MM.1S (cell line): ENCODE results near the gene SRSF3.

Experiments
- DNase-seq: peaks from one replicate; pipeline ENCODE4 v3.0.0-alpha.2; 2015
- H2AFZ ChIP-seq: fragments of 300-600 bp; sonication (generic); 2 replicates; pipeline ENCODE4 v1.6.0; 2016; ENCODE audit warnings: antibody characterized with exemption, low read length
- H3F3A ChIP-seq: fragments of 300-600 bp; sonication (generic); 2 replicates; pipeline ENCODE4 v1.6.1; 2016; ENCODE audit warnings: mild to moderate bottlenecking, antibody characterized with exemption, low read length, moderate library complexity, mixed read lengths; ENCODE audit not compliant: insufficient read depth
- H3K27ac ChIP-seq: fragments of 300-600 bp; sonication (generic); 2 replicates; pipeline ENCODE4 v1.5.1; 2016; ENCODE audit warnings: mild to moderate bottlenecking, low read length
- H3K27me3 ChIP-seq: fragments of 300-600 bp; sonication (generic); replicated peaks from 2 replicates; pipeline ENCODE4 v1.6.0; 2016; ENCODE audit warnings: low read length; ENCODE audit not compliant: insufficient read depth
- H3K36me3 ChIP-seq: fragments of 300-600 bp; sonication (generic); replicated peaks from 2 replicates; pipeline ENCODE4 v1.6.1; 2016; ENCODE audit warnings: mild to moderate bottlenecking, low read length, mixed read lengths; ENCODE audit not compliant: insufficient read depth
- H3K4me1 ChIP-seq: fragments of 300-600 bp; sonication (generic); 2 replicates; pipeline ENCODE4 v1.6.1; 2016; ENCODE audit warnings: low read length, mixed read lengths
- H3K4me2 ChIP-seq: fragments of 300-600 bp; sonication (generic); 2 replicates; pipeline ENCODE4 v1.6.0; 2016; ENCODE audit warnings: low read depth, low read length
- H3K4me3 ChIP-seq: fragments of 300-600 bp; sonication (generic); 2 replicates; pipeline ENCODE4 v1.5.1; 2016; ENCODE audit warnings: low read length, mixed read lengths
- H3K79me2 ChIP-seq: fragments of 300-600 bp; sonication (generic); 2 replicates; pipeline ENCODE4 v1.6.1; 2016; ENCODE audit warnings: mixed run types, low read length, mixed read lengths
- H3K9ac ChIP-seq: fragments of 300-600 bp; sonication (generic); 2 replicates; pipeline ENCODE4 v1.6.1; 2016; ENCODE audit warnings: low read length, mixed read lengths
- H3K9me2 ChIP-seq: fragments of 300-600 bp; sonication (generic); replicated peaks from 2 replicates; pipeline ENCODE4 v1.6.1; 2016; ENCODE audit warnings: mild to moderate bottlenecking, low read length, mixed read lengths; ENCODE audit not compliant: insufficient read depth
- H3K9me3 ChIP-seq: fragments of 300-600 bp; sonication (generic); replicated peaks from 2 replicates; pipeline ENCODE4 v1.6.1; 2016; ENCODE audit warnings: mild to moderate bottlenecking, low read length, mixed read lengths; ENCODE audit not compliant: insufficient read depth
- H4K20me1 ChIP-seq: fragments of 300-600 bp; sonication (generic); 2 replicates; pipeline ENCODE4 v1.6.1; 2016; ENCODE audit warnings: mild to moderate bottlenecking, low read length, moderate library complexity, mixed read lengths; ENCODE audit not compliant: insufficient read depth
- CTCF ChIP-seq: fragments of 300-600 bp; sonication (generic); IDR thresholded peaks from 2 replicates; pipeline ENCODE4 v1.5.1; 2016; ENCODE audit warnings: antibody characterized with exemption, low read length, mixed read lengths
- EZH2 ChIP-seq: fragments of 300-600 bp; sonication (generic); optimal IDR thresholded peaks from 2 replicates; pipeline ENCODE3; 2017; ENCODE audit warnings: low read depth, mild to moderate bottlenecking, antibody characterized with exemption, low read length, mixed read lengths
- EZH2phosphoT487 ChIP-seq: fragments of 300-600 bp; sonication (generic); IDR thresholded peaks from 2 replicates; pipeline ENCODE4 v1.6.1; 2018; ENCODE audit warnings: antibody characterized with exemption, low read length

Gene SRSF3

GRCh38 chr6:36546920-36547645 lies 47.1 kb upstream of the SRSF3 start, which contains the start of gene STK38:
Gene STK38, minus strand, starts transcription at chr6:36547479. Its CDS starts 7,277 bp downstream, at chr6:36540202.
- Histone ChIP-seq H3K79me2 (peaks cover 51% of the 10 kb centered on the region), H3K9me3 (no peaks in the 10 kb centered on the region), H3F3A (peaks cover 11% of the 10 kb centered on the region; the same call in 1 of the 2 replicates), H4K20me1 (no peaks in the 10 kb centered on the region), H3K27me3 (no peaks in the 10 kb centered on the region), H3K9me2 (no peaks in the 10 kb centered on the region), H3K27ac (peak within 1 kb of the TSS; percentile 27; the same call in 1 of the 2 replicates), H3K4me3 (peak within 1 kb of the TSS; percentile 97), H3K9ac (peak within 1 kb of the TSS; percentile 86), H3K36me3 (no peaks in the 10 kb centered on the region), H3K4me1 (peaks cover 27% of the 10 kb centered on the region), H2AFZ (peak within 1 kb of the TSS; percentile 98), H3K4me2 (peak within 1 kb of the TSS; percentile 93)
- peak; percentile 87 for DNase-seq
- TF ChIP-seq EZH2 (no peak), CTCF (peak; percentile 32)

- H3K4me3 ChIP-seq, result peak overlapping the region; percentile 97; the same call in 1 of the 2 replicates
- no peak overlapping the region for H3K9ac ChIP-seq
- peaks cover 14% of the 10 kb centered on the region; the same call in 1 of the 2 replicates for H3F3A ChIP-seq
- H3K4me1 ChIP-seq, result peaks cover 32% of the 10 kb centered on the region
- peak overlapping the region; percentile 93 for H3K4me2 ChIP-seq
- no peaks in the 10 kb centered on the region for H3K9me3 ChIP-seq
- H2AFZ ChIP-seq, result peak overlapping the region; percentile 58
- H3K27ac ChIP-seq, result no peak overlapping the region
- no peaks in the 10 kb centered on the region for H3K9me2 ChIP-seq
- H3K79me2 ChIP-seq, result peaks cover 44% of the 10 kb centered on the region
- no peaks in the 10 kb centered on the region for H3K27me3 ChIP-seq
- no peak for DNase-seq
- no peaks in the 10 kb centered on the region for H4K20me1 ChIP-seq
- no peak for TF ChIP-seq EZH2phosphoT487
- TF ChIP-seq EZH2, result no peak
- TF ChIP-seq CTCF, result no peak
- no peaks in the 10 kb centered on the region for H3K36me3 ChIP-seq
These were observed 46.3 kb upstream of the SRSF3 start for GRCh38 chr6:36547646-36548400.

GRCh38 chr6:36548401-36548743 lies 45.8 kb upstream of the SRSF3 start:
- DNase-seq, result no peak
- Histone ChIP-seq H3K36me3 (no peaks in the 10 kb centered on the region), H3K27me3 (no peaks in the 10 kb centered on the region), H3K27ac (no peak overlapping the region), H3K9me2 (no peaks in the 10 kb centered on the region), H3K4me1 (peaks cover 38% of the 10 kb centered on the region), H4K20me1 (no peaks in the 10 kb centered on the region), H3K4me3 (no peak overlapping the region), H3F3A (peaks cover 18% of the 10 kb centered on the region; the same call in 1 of the 2 replicates), H3K4me2 (no peak overlapping the region), H2AFZ (no peak overlapping the region), H3K79me2 (peaks cover 38% of the 10 kb centered on the region), H3K9me3 (no peaks in the 10 kb centered on the region), H3K9ac (no peak overlapping the region)
- no peak for TF ChIP-seq EZH2
- no peak for TF ChIP-seq CTCF
- TF ChIP-seq EZH2phosphoT487, result no peak
